HG03571 (cell line): ENCODE measurements around the gene TEX26.
"Not testable (repeated sequence)": the region's sequence is repeated elsewhere in the genome, so short reads cannot be mapped to it uniquely, and the experiment has no call there.

ENCODE experiments used
- ATAC-seq: cut with Tn5 transposase; IDR thresholded peaks from one replicate; pipeline ENCODE4 v1.9.1; 2021; ENCODE audit not compliant: unreplicated experiment

TEX26 gene

DNA sequence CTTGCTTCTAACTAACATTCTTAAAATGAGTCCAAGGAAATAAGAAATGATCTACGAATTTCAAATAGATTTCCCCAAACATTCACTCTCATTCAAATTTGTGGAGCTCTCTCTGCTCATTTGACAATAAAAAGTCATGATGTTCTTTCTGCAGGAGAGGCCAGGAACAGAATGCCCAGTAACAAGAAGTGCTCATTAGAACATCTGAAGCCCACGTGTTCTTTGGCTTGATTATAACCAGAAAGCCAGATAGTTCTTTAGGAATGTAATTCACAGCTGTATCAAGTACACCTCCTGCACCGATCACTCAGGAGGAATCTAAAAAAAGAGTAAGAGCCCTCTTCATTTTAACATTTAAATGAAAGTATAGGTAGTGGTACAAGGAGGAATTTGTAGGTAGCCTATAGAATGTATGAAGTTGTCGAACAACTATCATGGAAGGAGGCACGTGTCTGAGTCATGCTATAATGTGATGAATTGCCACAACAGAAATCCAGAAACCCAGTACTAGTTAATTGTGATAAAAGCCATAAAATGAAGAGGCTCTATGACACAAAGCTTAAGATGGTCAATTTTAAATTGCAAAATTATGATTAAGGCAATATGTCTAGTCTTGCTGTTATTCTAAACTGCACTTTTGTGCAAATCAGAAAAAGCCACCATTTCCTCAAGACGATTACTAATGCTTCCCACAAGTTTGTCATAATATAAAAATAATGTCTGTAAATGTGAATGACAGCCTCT, 13.6 kb upstream of the TEX26 start:
- no peak for ATAC-seq

- no peak for ATAC-seq
These were observed 12.1 kb upstream of the TEX26 start for GRCh38 chr13:30920162-30920909.

GRCh38 chr13:30923418-30923817, 9.0 kb upstream of the TEX26 start:
- no peak for ATAC-seq

DNA sequence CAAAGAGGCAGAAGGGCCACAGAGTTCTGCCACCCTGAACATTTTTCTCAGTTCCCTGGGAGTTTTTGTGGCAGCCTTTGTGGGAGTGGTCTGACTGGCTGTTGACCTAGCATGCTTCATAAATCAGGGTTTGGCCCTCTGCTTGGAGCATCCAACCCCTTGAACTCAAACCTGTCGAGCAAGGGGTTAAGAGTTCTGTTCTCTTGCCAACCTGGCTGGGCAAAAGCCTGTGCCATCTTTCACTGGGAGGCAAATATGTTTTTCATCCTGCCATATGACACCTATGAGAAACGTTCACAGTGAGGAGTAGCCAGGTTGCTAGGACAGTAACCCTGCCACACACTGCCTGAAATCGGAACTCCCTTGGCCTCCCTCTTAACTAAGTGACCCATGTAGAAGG, 7.7 kb upstream of the TEX26 start:
- ATAC-seq = no peak

GRCh38 chr13:30925429-30925828, 7.0 kb upstream of the TEX26 start:
- no peak for ATAC-seq

DNA sequence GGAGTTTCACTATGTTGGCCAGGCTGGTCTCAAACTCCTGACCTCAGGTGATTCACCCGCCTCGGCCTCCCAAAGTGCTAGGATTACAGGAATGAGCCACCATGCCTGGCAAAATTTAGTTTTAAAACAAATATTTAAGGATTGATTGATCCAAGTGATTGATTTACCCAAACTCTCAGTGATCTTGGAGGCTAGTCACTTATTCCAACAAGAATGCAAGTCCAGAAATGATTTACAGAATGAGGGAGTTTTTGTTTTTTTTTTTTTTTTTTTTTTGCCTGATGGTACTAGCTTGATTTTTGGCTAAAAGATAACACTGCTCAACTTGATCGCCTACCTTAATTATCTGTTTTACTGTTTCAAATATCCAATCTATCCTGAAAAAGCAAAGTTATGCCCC, 5.7 kb upstream of the TEX26 start:
- ATAC-seq = no peak

- ATAC-seq = not testable (repeated sequence)
These were observed 5.3 kb upstream of the TEX26 start for GRCh38 chr13:30927188-30927587.

DNA sequence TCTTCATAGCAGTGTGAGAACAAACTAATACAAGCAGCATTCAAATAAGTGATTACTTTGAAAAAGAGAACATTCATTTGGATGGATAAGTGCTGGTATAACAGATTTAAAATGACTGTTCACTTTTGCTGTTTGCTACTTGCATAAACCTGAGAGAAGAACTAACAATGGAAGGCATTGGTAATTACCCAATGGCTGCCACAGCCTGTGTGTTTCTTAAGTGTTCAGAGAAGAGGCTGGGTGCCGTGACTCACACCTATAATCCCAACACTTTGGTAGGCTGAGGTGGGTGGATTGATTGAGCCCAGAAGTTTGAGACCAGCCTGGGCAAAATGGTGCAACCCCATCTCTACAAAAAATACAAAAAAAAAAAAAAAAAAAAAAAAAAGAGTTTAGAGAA, 4.9 kb upstream of the TEX26 start:
- ATAC-seq = no peak

DNA sequence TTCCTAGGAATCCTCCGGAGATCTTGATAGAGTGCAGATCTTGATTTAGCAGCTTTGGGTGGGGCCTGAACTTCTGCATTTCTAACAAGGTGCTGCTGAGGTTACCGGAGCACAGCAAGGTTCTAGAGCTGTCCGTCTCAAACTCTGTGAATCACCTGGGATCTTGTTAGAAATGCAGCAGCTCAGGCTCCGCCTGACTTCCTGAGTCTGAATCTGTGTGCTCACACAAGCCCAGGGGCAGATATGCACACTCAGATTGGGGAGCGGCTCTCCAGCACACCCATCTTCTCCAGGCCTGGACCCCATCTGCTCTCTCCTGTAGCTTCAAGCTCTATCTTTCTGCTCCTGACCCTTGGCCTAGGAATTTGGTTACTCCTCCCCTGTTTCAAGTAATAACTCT, 3.5 kb upstream of the TEX26 start:
- ATAC-seq = no peak

DNA sequence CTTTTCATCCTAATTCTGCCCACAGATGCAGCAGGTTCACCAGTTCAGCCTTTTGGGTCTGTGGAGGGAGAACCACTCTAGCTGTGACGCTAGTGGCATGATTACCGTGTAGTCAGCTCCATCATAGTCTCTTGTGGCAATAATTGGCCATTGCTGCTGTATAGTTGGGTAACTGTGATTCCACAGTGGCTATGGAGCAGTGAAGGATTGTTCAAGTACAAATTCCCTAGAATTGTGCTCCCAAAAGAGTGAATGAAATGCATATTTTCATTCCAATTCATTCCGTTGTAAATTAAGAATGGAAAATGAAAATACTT, 856 bp downstream of the TEX26 start:
- no peak for ATAC-seq

DNA sequence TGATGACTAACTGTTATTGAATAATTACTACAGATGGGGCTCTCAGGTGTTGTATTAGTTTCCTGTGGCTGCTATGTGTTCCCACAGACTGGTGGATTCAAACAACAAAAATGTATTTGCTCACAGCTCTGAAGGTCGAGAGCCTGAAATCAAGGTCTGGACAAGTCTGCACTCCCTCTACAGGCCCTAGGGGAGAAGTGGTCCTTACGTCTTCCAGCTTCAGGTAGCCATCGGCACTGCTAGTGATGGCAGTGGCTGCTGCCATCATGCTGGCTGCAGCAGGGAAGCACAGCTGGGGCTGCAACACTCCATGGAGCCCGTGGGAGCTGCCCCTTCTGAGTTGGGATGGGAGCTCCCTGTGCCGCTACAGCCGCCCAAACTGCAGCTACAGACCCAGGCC, 1.9 kb downstream of the TEX26 start:
- ATAC-seq = no peak

- ATAC-seq = no peak
These were observed 2.3 kb downstream of the TEX26 start for GRCh38 chr13:30934803-30935202.

DNA sequence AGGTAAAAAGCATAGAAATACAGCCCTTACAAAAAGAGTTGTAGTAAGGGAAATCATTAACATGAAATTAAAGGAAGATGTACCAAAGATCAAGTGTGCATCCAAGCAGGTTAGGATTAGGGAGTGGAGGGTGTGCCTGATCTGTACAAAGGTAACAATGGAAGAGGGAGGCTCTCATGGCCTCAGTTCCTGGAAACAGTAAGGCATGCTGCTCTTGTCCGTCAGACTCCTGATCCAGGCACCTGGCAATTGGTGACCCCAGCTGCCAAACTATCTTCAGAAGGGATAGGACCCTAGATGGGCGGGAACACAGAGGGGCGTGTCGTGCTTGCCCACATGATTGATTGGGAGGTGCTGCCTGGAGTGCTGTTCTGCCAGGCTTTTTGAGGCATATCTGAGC, 4.5 kb downstream of the TEX26 start:
- ATAC-seq = no peak

- ATAC-seq = no peak
These were observed 11.4 kb downstream of the TEX26 start for GRCh38 chr13:30943881-30944280.

- no peak for ATAC-seq
These were observed 24.9 kb downstream of the TEX26 start for GRCh38 chr13:30957258-30957943.

- no peak for ATAC-seq
These were observed 27.2 kb downstream of the TEX26 start for GRCh38 chr13:30959678-30960077.

- ATAC-seq = no peak
These were observed 31.3 kb downstream of the TEX26 start for GRCh38 chr13:30963791-30964190.

- no peak for ATAC-seq
These were observed 32.9 kb downstream of the TEX26 start for GRCh38 chr13:30965380-30965779.

DNA sequence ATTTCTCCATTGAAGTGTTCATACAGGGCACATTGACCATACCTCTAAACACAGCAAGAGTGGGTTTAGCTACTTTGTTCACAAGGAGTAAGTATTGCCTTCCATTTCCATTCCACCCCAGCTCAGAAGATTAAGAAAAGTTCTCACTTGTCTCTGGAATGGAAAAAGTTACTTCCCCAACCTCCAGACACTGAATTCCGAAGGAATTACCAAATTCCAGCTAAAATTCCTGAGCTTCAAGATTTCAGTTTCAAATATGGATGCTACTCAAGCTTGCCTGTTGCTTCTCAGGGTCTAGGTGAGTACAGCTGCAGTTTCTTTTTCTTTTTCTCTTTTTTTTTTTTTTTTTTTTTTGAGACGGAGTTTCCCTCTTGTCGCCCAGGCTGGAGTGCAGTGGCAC, 33.6 kb downstream of the TEX26 start:
- ATAC-seq = no peak

DNA sequence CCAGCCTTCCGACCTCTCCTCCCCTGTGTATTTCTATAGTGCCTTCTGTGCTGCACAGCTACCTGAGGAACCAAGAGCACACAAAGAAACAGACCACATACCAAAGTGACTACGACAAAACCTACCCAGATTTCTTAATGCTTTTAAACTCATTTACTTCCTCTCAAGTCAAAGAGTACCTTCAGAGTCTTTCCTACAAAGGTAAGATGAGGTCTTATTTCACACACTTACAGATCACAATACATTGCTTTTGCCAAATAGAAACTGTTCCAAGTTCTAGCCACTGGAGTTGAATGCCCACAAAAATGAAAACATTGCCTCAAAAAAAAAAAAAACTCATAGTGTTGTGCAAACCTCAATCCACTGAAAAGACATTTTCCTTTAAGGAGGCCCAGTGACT, 36.4 kb downstream of the TEX26 start:
- ATAC-seq = no peak

DNA sequence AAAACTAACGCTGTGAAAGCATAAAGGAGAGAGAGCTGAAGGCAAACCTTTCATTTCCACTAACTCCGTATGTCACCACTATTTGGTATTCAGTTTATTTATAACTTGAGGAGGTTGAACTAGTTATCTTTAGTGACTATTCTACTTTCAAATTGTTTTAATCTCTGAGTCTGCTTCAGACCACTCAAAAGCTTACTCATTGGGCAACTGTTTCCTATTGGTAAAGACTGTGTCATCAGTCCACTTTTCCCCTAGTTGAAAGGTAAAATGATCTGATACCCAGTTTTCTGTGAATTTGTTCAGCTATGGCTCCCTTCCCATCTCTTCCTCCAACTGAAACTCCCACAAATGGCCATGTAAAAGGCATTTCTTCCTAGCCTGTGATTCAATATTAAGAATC, 39.1 kb downstream of the TEX26 start:
- no peak for ATAC-seq

- ATAC-seq = no peak
These were observed 40.5 kb downstream of the TEX26 start for GRCh38 chr13:30972888-30973377.
